ENCODE measurements around the gene KREMEN2.

DNA sequence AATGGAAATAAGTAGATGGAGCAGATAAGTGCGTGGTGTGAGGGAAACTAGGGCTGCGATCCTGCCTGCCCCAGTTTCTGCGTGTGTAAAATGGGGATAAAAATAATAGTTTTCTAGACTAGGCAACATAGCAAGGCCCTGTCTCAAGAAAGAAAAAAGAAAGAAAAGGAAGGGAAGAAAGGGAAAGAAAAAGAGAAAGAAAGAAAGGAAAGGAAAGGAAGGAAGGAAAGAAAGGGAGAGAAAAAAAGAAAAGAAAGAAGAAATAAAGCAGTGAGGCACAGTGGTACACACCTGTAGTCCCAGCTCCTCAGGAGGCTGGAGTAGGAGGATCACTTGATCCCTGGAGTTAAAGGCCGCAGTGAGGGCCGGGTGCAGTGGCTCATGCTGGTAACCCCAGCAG lies 18.3 kb downstream of the KREMEN2 start:
- no peak for TF ChIP-seq POLR2A (IDR thresholded peaks at IDR 0.05)
- TF ChIP-seq, protein P1, sequence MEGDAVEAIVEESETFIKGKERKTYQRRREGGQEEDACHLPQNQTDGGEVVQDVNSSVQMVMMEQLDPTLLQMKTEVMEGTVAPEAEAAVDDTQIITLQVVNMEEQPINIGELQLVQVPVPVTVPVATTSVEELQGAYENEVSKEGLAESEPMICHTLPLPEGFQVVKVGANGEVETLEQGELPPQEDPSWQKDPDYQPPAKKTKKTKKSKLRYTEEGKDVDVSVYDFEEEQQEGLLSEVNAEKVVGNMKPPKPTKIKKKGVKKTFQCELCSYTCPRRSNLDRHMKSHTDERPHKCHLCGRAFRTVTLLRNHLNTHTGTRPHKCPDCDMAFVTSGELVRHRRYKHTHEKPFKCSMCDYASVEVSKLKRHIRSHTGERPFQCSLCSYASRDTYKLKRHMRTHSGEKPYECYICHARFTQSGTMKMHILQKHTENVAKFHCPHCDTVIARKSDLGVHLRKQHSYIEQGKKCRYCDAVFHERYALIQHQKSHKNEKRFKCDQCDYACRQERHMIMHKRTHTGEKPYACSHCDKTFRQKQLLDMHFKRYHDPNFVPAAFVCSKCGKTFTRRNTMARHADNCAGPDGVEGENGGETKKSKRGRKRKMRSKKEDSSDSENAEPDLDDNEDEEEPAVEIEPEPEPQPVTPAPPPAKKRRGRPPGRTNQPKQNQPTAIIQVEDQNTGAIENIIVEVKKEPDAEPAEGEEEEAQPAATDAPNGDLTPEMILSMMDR (IDR thresholded peaks at IDR 0.05): no peak

All from Peyer's patch (tissue), 4 donors.